IMR-90 (cell line): ENCODE data around the gene PFKP. TPM values are rescaled to one million over a fixed set of nuclear protein-coding genes. Genes with fewer than 3 reads are reported as not detected.

Source experiments
- ATAC-seq: fragments of 200-7000 bp; cut with Tn5 transposase; 2 replicates; pipeline ENCODE4 v1.9.1; 2020; ENCODE audit warnings: low read depth, mild to moderate bottlenecking, moderate library complexity
- BruUV-seq: library from RNA; stranded (reverse); fragments of 400-500 nt; replicated peaks from 2 replicates; lab custom pipeline; 2021; lab: Mats Ljungman, UMichigan
- CTCF ChIA-PET: fragments of 300-600 bp; formaldehyde crosslinking; extraction: SDS; loops from one replicate; lab custom pipeline; 2021; ENCODE audit warnings: antibody characterized with exemption; lab: Yijun Ruan, JAX
- POLR2A ChIA-PET: fragments of 300-600 bp; sonication (Branson Sonifier 250); formaldehyde crosslinking; loops from one replicate; lab custom pipeline; 2022; ENCODE audit warnings: antibody characterized with exemption; ENCODE audit not compliant: unreplicated experiment; lab: Charles Lee
- DNase-seq: peaks from one replicate; pipeline ENCODE4 v3.0.0; 2013
- H2AFZ ChIP-seq: replicated peaks from 2 replicates; pipeline ENCODE3; 2013; ENCODE audit warnings: low read length, mild to moderate bottlenecking; ENCODE audit not compliant: poor library complexity
- H2AK5ac ChIP-seq: 2 replicates; pipeline ENCODE4 v1.6.1; 2013; ENCODE audit warnings: low read depth, low read length, inconsistent platforms
- H2AK9ac ChIP-seq: replicated peaks from 2 replicates; pipeline ENCODE3; 2013; ENCODE audit warnings: mild to moderate bottlenecking, low read depth, low read length, moderate library complexity; ENCODE audit not compliant: poor library complexity
- H2BK120ac ChIP-seq: 2 replicates; pipeline ENCODE4 v1.6.1; 2013; ENCODE audit warnings: low read depth, low read length, inconsistent platforms
- H2BK15ac ChIP-seq: 3 replicates; pipeline ENCODE4 v1.6.1; 2013; ENCODE audit warnings: low read depth, low read length, inconsistent platforms
- H2BK20ac ChIP-seq: 2 replicates; pipeline ENCODE4 v1.6.1; 2013; ENCODE audit warnings: low read depth, mild to moderate bottlenecking, inconsistent platforms, low read length, moderate library complexity
- H2BK5ac ChIP-seq: 2 replicates; pipeline ENCODE4 v1.6.1; 2013; ENCODE audit warnings: mild to moderate bottlenecking, low read depth, low read length, inconsistent platforms; ENCODE audit not compliant: poor library complexity, severe bottlenecking
- H3K14ac ChIP-seq: replicated peaks from 2 replicates; pipeline ENCODE4 v1.6.1; 2013; ENCODE audit warnings: low read depth, low read length, inconsistent platforms
- H3K18ac ChIP-seq: 2 replicates; pipeline ENCODE4 v1.6.1; 2013; ENCODE audit warnings: low read depth, low read length, control low read depth
- H3K23ac ChIP-seq: 2 replicates; pipeline ENCODE4 v1.6.1; 2013; ENCODE audit warnings: low read depth, low read length, inconsistent platforms
- H3K27ac ChIP-seq: 2 replicates; pipeline ENCODE4 v1.5.1; 2013; ENCODE audit warnings: mild to moderate bottlenecking, control low read depth, low read length; ENCODE audit not compliant: insufficient read depth
- H3K27me3 ChIP-seq: 2 replicates; pipeline ENCODE4 v1.6.1; 2013; ENCODE audit warnings: low read length; ENCODE audit not compliant: control insufficient read depth, insufficient read depth
- H3K36me3 ChIP-seq: 2 replicates; pipeline ENCODE4 v1.6.1; 2013; ENCODE audit warnings: low read length, mixed read lengths; ENCODE audit not compliant: control insufficient read depth, insufficient read depth
- H3K4ac ChIP-seq: 2 replicates; pipeline ENCODE4 v1.6.1; 2013; ENCODE audit warnings: low read depth, low read length, inconsistent platforms
- H3K4me1 ChIP-seq: 2 replicates; pipeline ENCODE4 v1.6.1; 2013; ENCODE audit warnings: low read length, mixed read lengths; ENCODE audit not compliant: control insufficient read depth, insufficient read depth
- H3K4me2 ChIP-seq: 2 replicates; pipeline ENCODE4 v1.6.1; 2013; ENCODE audit warnings: low read depth, mild to moderate bottlenecking, control low read depth, low read length, moderate library complexity
- H3K4me3 ChIP-seq: 2 replicates; pipeline ENCODE4 v1.5.1; 2013; ENCODE audit warnings: low read depth, mild to moderate bottlenecking, control low read depth, low read length, moderate library complexity; ENCODE audit not compliant: insufficient read depth
- H3K56ac ChIP-seq: 2 replicates; pipeline ENCODE4 v1.6.1; 2013; ENCODE audit warnings: low read length, inconsistent platforms; ENCODE audit not compliant: insufficient read depth; ENCODE audit errors: extremely low read depth
- H3K79me1 ChIP-seq, 2 experiments: 2 replicates each; pipeline ENCODE4 v1.6.1; 2013; ENCODE audit warnings: low read length in 2 of 2, inconsistent platforms in 1 of 2, low read depth in 1 of 2
- H3K9ac ChIP-seq: 2 replicates; pipeline ENCODE4 v1.6.1; 2013; ENCODE audit warnings: low read depth, low read length, control low read depth
- H3K9me1 ChIP-seq: 2 replicates; pipeline ENCODE4 v1.6.1; 2013; ENCODE audit warnings: low read length, inconsistent platforms; ENCODE audit not compliant: insufficient read depth
- H3K9me3 ChIP-seq: 2 replicates; pipeline ENCODE4 v1.6.1; 2013; ENCODE audit warnings: low read length; ENCODE audit not compliant: control insufficient read depth, insufficient read depth
- H4K20me1 ChIP-seq: 2 replicates; pipeline ENCODE4 v1.6.1; 2013; ENCODE audit warnings: low read length, inconsistent platforms; ENCODE audit not compliant: insufficient read depth
- H4K5ac ChIP-seq: 2 replicates; pipeline ENCODE4 v1.6.1; 2013; ENCODE audit warnings: mild to moderate bottlenecking, low read depth, low read length, control low read depth
- H4K8ac ChIP-seq, 2 experiments: 2 replicates each; pipeline ENCODE4 v1.6.1; 2013; ENCODE audit warnings: low read depth in 2 of 2, low read length in 2 of 2, control low read depth in 1 of 2, inconsistent platforms in 1 of 2
- H4K91ac ChIP-seq: 2 replicates; pipeline ENCODE4 v1.6.1; 2013; ENCODE audit warnings: low read depth, low read length, inconsistent platforms; ENCODE audit not compliant: insufficient read depth
- NFE2L2 ChIP-seq: fragments of 150-350 bp; IDR thresholded peaks from 2 replicates; pipeline ENCODE4 v1.6.1; 2016; ENCODE audit warnings: low read depth, mild to moderate bottlenecking, low read length
- POLR2A ChIP-seq: IDR thresholded peaks from 2 replicates; pipeline ENCODE4 v1.6.1; 2012; ENCODE audit warnings: mild to moderate bottlenecking, low read depth, low read length
- RFX5 ChIP-seq: IDR thresholded peaks from 2 replicates; pipeline ENCODE4 v1.8.0; 2012; ENCODE audit warnings: low read depth, mild to moderate bottlenecking, low read length, moderate library complexity
- WGBS, 2 experiments: methylation state at CpG; one replicate each; pipeline versions ENCODE4 v1.1.5 to v1.1.7; 2013; ENCODE audit warnings: missing lambda C conversion rate in 2 of 2; ENCODE audit not compliant: insufficient read length in 1 of 2; ENCODE audit errors: extremely low coverage in 2 of 2; 5-methylcytosine and 5-hydroxymethylcytosine counted together
- dilution Hi-C: fragments of 300-500 bp; cut with HindIII; formaldehyde crosslinking; loops from one replicate; pipeline ENCODE4 v1.14.3; 2018; ENCODE audit warnings: low sequenced_read_pairs; ENCODE audit not compliant: unreplicated experiment
- in situ Hi-C: fragments of 300-500 bp; cut with MboI; formaldehyde crosslinking; loops from 3 replicates; pipeline ENCODE4 v1.14.3; 2019; ENCODE audit warnings: low sequenced_read_pairs, inconsistent platforms, mixed read lengths
- intact Hi-C: fragments of 100-400 bp; cut with micrococcal nuclease; formaldehyde crosslinking; loops from 2 replicates; pipeline ENCODE4 v1.10.0; 2022
- polyA plus RNA-seq, 3 experiments: library from polyadenylated mRNA; depleted of rRNA; stranded (reverse); fragments of >200 nt; gene quantifications; 2 replicates each; pipeline ENCODE4 v1.2.3, GENCODE V29; 2012; ENCODE audit warnings: low replicate concordance in 1 of 3
- total RNA-seq: library from RNA; depleted of rRNA; stranded (reverse); fragments of >200 nt; gene quantifications from 2 replicates; pipeline ENCODE4 v1.2.3, GENCODE V29; 2012
- TF ChIP-seq, protein P1 (sequence below): fragments of 150-350 bp; IDR thresholded peaks from 2 replicates; pipeline ENCODE4 v1.6.1; 2016; ENCODE audit warnings: low read depth, mild to moderate bottlenecking, low read length, moderate library complexity, borderline replicate concordance

The PFKP gene
- total and polyA plus RNA-seq, 2 of the 4 experiments (the other 2 are of a cell fraction): 223 to 294 TPM

DNA sequence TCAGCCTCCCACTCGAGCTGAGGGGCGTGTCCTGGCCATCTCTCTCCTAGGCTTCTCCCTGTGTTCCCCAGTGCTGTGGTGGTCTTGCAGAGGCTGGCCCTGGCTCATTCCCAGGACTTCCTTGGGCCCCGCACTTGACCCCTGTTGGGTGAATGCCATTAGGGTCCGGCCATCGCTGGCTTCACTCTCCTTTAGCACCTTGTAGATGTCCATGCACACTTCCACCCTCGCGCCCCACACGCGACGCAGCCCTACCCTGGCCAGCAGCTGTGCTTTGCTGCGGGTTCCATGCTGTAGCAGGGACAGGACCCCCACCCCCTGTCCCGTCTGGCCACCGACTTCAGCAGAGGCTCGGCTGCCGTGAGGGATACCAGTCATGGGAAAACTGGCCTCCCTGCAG is 58.9 kb downstream of the PFKP start:
- H3K14ac ChIP-seq: no peak overlapping the region
- no peak overlapping the region for H2BK15ac ChIP-seq
- no peaks in the 10 kb centered on the region for H3K4me1 ChIP-seq
- peaks cover 86% of the 10 kb centered on the region for H3K36me3 ChIP-seq
- peak overlapping the region; percentile 49 for H2AFZ ChIP-seq
- H2AK5ac ChIP-seq: no peak overlapping the region
- H3K27me3 ChIP-seq: no peaks in the 10 kb centered on the region
- H3K4me2 ChIP-seq: no peak overlapping the region
- DNase-seq (no peak), ATAC-seq (no peak)
- 77% methylated on average over 4 of the region's 15 CpGs; no CpG with 5 or more reads in 1 of the 2 experiments for WGBS, 2 experiments
- intact Hi-C loops: no loop called here
- no peak overlapping the region for H4K91ac ChIP-seq
- H3K4ac ChIP-seq: no peak overlapping the region
- no peak overlapping the region for H3K56ac ChIP-seq
- peaks cover 38% of the 10 kb centered on the region for H4K20me1 ChIP-seq
- H3K4me3 ChIP-seq: no peak overlapping the region
- H3K79me1 ChIP-seq: peaks cover 14 to 58% of the 10 kb centered on the region in 2 experiments
- BruUV-seq: no TSS peak
- in situ Hi-C loops: no loop called here
- no peak overlapping the region for H3K18ac ChIP-seq
- no peak overlapping the region for H2BK120ac ChIP-seq
- H3K23ac ChIP-seq: no peak overlapping the region
- no peak for TF ChIP-seq RFX5
- TF ChIP-seq NFE2L2: no peak
- TF ChIP-seq POLR2A: no peak
- TF ChIP-seq, protein P1, sequence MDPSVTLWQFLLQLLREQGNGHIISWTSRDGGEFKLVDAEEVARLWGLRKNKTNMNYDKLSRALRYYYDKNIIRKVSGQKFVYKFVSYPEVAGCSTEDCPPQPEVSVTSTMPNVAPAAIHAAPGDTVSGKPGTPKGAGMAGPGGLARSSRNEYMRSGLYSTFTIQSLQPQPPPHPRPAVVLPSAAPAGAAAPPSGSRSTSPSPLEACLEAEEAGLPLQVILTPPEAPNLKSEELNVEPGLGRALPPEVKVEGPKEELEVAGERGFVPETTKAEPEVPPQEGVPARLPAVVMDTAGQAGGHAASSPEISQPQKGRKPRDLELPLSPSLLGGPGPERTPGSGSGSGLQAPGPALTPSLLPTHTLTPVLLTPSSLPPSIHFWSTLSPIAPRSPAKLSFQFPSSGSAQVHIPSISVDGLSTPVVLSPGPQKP: no peak
- POLR2A ChIA-PET: no interaction called here
- dilution Hi-C loops: no loop called here
- CTCF ChIA-PET: no interaction called here
- no peak overlapping the region for H2BK20ac ChIP-seq
- H4K8ac ChIP-seq: no peak overlapping the region
- H3K9me1 ChIP-seq: peaks cover 10% of the 10 kb centered on the region; the same call in 1 of the 2 replicates
- peak overlapping the region; percentile 78 for H2AK9ac ChIP-seq
- H2BK5ac ChIP-seq: no peak overlapping the region
- H3K9ac ChIP-seq: no peak overlapping the region
- H3K27ac ChIP-seq: no peak overlapping the region
- H3K9me3 ChIP-seq: no peaks in the 10 kb centered on the region
- no peak overlapping the region for H4K5ac ChIP-seq
